GM21515 (cell line): ENCODE results near the gene RBM33.

Source experiments
- ATAC-seq: cut with Tn5 transposase; IDR thresholded peaks from one replicate; pipeline ENCODE4 v1.9.1; 2021; ENCODE audit not compliant: unreplicated experiment

Gene RBM33

DNA sequence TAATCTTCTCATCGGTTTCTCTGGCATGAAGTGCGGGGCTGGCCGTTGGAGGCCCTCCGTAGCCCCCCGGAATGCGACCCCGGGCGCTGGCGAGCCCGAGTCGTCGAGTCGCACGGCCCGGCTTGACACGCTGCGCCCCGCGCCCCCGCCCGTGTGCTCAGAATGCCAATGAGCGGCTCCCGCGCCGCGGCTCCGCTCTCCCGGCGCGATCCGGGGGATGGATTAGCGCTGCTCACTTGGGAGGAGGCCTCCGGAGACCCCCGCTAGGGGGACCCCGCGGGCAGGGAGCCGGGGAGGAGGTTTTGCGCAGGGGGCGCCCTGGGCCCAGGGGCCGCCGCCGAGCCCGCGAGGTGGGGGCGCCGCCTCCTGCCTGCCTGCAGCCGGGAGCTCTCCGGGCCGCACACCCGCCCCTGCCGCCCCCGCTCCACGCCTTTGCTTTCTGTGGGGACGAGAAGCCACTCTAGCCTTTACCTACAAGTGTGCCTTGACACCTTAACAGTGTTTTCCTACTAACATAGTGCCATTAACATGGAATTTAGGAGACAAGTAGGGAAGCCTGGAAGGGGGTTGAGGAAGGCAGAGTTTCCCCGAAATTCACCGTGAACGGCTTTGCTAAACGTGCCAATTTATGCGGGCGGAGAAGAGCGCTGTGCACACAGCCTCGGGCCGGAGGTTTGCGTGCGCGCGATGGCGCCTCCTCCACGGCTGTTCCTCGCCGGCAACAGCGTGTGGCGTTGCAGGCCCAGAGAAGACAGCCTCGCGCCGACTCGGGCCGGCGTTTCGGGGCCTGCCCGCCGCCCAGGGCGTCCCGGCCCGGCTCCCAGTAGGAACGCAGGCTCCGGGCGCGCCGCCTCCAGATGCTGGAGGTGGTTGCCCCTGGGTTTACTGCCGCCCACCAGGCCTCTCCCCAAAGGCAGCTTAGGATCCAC is 160.7 kb downstream of the RBM33 start:
- peak; percentile 60 for ATAC-seq

DNA sequence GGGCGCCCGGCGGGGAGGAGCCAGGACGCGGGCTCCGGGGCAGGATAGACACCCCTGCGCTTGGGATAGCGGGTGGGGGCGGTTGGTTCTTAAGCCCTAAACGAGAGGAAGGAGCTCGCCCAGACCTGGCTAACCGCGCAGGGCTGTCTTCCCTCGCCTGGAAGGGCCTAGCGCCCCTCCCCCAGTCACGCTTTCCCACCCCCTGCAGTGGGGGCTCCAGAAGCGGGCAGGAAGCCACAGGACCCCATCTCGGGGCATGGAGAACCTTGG is 161.3 kb downstream of the RBM33 start:
- ATAC-seq, result no peak

DNA sequence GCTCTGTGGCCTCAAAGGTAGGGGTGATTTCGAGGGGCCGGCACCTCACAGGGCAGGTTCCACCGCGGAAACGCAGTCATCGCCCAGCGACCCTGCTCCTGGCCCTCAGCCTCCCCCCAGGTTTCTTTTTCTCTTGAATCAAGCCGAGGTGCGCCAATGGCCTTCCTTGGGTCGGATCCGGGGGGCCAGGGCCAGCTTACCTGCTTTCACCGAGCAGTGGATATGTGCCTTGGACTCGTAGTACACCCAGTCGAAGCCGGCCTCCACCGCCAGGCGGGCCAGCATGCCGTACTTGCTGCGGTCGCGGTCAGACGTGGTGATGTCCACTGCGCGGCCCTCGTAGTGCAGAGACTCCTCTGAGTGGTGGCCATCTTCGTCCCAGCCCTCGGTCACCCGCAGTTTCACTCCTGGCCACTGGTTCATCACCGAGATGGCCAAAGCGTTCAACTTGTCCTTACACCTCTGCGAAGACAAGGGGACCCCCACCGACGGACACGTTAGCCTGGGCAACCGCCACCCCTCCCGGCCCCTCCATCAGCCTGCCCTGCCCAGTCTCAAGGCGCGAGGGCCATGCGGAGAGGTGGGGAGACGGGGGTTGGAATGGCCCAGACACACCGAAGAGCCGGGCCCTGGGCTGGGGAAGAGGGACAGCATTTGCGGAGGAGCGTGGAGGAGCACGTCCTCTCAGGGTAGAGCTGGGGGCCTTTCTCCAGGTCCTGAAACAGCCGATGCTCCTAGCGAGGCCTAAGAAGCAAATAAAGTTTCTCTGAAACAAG is 161.8 kb downstream of the RBM33 start:
- no peak for ATAC-seq

DNA sequence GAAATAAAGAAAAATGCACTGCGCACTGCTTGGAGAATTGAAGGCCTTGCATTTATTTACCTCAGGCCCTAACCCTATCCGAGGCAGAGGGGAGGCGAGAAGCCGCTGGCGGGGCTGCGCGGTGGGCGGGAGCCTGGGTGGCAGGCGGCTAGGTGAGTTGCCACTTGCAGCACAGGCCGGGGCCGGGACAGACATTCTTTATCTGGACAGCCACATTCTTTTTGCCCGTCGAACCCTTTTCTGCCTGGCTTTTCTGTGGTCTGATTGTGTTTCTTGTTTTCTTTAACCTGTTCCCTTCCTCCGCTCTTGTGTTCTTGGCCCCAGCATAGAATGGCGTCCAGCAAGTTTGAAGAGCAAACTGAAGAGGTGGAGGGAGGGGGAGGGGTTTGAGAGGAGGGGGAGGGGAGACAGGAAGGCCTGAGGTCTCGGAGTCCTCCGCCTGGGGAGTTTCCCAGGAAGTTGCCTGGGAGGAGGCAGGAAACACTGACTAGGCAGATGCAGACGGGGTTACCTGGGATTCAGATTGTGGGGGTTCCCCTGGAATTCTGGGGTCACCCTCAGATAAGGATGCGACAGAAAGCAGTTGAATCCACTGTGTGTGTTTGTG is 162.7 kb downstream of the RBM33 start:
- no peak for ATAC-seq

DNA sequence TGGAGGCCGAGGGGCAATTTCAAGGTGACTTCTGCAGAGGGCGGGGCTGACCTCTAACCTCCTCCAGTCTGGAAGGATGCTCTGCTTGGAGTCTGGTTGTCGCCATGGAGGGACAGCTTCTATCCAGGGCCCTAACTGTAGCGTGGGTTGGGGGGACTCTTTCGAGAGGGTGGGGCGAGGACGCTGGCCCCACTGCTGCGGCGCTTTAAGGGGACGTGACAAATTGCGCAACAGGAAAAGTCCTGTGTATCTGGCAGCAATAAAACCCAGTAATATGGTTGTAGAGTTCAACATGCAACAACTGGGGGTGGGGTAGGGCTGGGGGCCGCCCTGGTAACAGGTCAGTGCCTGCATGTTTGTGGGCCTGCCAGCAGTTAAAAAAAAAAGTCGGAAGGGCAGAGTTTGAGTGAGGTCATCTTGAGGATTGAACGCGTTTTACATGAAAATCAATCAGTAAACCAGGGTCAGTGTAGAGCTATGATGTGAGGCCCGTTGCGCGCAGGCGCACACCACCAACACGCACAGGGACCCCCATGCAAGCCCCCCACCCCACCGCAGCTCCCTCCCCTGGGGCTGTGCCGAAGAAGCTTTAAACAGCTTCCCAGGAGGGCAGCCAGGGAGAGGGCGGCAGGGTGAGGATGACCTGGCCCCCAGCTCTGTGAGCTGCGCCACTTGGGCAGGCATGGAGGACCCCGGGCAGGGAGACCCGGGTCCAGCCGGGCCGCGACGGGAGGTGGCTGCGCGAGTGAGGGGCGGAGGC is 163.5 kb downstream of the RBM33 start:
- no peak for ATAC-seq

DNA sequence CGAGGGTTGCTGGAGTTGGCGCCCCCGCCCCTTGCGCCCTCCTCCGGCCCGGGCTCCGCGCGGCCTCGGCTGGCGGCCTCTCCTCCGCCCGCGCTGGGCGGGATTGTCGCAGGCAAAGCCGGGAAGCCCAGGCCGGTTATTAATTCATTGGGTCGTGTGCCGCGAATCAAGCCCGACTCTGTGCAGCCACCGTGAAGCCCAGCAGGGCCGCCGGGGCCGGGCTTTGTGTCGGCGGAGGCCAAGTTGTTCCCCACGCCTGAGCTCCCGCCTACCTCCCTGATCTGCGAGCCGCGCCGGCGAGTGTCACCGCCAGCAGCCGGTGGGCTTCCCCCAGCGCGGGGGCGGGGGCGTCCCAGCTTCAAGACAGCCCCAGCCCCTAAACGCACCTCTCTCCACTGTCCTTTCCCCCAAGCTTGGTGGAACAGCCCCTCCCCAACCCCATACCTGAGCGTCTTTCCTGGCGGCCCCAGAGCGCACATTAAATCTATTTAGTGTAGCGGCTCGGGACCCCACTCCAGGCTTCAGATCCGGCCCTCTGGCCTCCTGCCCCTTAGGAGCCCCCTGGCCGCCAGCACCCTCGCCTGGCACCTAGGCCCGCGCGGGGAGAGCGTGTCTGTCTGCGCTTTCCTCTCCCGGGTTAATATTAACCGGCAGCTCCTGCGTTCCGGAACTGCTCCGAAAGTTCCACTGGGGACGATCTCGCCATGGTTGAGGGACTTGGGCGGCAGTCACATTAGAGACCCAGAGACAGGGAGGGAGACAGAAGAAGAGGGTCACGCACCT is 164.3 kb downstream of the RBM33 start:
- no peak for ATAC-seq

DNA sequence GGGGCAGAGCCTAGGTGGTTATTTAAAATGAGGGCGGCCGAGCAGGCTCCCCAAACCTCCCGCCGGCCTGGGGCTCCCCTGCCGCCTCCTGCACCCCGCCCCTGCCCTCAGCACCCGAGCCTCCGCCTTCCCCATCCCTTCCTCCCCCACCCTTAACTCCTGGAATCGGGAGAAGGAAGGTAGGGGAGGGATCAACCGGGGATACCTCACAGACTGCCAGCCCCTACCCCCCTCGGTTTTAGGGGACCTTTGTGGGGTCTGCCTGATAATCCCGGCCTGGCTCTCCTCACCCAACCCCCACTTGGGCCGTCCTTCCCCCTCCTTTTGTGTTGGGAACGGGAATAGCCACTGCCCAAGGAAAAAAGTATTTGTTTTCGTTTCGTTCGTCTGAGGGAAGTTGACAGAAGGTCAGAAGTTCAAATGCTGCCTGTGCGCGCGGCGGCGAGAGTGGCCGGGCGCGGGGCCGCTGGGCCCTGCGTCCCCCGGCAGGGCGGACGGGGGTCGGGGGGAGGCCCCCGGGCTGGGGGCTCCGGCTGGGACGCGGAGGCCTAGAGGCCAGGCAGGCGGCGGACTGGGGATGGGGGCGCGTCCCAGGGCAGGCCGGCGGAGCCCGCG is 165.0 kb downstream of the RBM33 start:
- no peak for ATAC-seq

DNA sequence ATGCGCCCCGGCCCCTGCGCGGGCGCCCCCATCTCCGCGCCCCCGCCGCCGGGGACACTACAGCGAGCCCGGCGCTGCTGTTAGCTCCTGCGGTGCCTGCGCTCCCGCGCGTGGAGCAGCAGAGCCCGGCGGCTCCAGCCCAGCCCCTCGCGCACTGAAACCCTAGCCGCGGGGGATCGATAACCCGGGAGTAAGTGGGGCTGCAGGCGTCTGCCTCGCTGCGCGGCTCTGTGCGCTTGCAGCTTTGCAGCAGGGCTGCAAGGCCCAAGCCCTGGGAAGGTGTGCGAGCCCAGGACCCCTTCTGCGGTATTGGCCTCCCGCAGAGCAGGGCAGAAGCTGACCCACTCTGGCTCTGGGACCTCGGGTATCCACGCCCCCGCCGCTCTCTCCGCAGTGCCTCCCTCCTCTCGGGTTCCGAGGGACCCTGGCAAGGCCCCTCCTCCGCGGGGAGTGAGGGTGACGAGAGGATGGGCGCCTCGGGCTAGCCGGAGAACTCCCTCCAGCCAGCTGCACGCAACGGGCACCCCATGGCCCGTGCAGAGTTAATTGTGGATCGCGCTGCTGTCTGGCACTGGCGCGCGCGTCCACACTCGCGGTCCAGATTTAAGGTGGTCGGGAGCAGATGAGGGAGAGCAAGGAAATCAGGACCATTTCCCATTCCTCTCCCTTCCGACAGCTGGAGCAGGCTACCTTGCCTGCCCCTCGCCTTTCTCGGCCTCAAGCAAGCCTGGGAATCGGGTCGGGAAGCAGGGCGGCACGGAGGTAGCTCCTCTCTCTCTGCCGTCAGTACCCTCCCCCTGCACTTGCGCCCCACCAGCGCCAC is 165.7 kb downstream of the RBM33 start:
- no peak for ATAC-seq

DNA sequence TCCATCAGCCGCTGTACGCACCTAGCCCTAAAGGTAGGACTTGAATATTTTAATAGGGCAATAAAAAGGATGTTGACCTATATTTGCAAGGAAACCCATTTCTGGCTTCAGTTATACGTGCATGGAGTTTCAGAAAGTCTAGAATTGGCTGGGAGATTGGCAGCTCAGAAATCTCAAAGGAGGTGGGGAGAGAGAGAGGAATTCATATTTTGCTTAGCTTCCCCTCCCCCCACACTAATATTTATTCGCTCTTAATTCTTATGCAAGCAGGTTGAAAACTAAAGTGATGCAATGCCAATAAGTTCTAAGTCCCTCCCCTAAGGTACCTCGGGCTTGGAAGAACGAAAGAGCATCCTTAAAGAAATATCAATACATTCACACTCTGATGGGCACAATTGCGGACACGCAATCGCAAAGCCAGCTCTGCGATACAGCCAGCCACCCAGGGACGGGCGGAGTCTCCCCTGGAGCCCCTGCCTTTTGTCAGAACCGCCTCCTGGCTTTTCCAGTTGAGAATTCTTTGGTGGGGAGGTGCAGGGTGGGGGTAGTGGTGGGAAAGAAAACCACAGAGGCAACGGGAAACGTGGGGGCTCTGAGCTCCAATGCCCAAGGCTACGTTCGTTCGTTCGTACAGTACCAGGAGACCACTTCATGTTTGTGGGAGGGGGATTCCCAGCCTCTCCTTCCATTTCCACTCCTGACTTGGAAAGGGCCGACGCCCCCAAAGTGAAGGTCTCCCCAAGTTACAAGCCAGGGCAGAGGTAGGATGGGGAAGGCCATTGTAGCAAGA is 166.5 kb downstream of the RBM33 start:
- ATAC-seq, result no peak

DNA sequence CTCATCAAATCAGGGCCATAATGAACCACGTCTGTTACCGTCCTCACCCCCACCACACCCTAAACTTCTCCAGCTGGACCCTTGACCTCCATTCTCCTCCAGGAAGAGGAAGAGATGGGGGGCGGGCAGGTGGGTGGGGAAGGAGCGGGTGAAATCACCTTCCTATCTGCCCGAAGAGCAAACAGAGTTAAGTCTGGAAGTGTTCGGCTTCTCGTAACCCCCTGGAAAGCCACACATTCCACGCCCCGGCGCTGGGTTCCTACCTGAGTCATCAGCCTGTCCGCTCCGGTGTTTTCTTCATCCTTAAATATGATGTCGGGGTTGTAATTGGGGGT is 167.1 kb downstream of the RBM33 start:
- no peak for ATAC-seq

DNA sequence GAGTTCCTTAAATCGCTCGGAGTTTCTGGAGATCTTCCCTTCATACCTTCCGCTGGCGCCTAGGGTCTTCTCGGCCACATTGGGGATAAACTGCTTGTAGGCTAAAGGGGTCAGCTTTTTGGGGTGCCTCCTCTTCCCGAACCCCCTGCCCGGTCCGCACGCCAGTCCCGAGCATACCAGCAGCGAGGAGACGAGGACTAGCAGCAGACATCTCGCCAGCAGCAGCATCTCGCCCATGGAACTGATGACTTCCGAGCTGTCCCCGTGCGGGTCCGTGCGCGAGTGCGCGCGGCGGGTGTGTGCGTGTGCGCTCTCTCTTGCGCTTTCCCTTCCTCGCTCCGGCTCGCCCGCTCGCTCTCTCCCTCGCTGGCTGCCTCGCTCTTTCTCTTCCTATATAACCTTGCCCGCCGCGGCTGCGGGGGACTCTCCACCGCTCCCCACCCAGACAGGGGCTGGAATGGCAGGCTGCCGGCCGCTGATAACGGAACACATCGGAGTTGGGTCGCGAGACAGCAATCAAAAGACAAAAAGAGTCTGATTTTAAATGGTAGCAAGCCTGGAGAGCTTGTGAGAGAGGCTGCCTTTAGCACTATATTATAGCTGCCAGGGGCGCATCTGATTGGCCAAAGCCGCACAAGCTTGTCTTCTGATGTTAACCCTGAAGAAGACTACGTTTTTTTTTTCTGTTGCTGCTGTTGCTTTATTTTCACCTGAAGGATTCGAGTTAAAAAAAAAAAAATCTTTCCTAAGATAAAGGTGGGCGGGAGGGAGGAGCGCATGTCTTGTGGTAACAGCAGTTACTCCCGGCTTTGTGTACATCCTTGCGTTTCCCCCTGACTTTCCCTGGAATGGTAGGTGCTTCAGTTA is 167.7 kb downstream of the RBM33 start, which contains the start of gene SHH:
SHH (minus strand) TSS at position 569 of the 867 bp plus-strand sequence; CDS start at position 228, 341 bp downstream.
- no peak for ATAC-seq

DNA sequence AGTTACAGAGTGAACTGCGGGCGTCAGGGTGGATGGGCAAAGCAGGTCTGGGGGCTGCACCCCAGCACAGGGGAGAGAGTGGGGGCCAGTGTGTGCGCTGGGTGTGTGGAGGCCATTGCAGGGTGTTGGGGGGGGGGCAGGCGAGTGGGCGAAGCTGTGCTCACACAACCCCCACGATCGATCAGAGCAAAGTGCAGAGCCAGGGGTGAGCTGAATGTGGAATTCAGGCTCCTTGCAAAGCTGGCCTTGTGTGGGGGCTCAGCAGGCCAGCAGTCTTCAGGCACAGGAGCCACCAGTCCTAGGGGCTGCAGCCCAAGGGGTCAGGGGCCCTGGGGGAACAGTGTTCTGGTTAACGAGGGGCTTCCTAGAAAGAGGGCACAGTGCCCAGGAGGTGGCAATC is 168.7 kb downstream of the RBM33 start:
- no peak for ATAC-seq

DNA sequence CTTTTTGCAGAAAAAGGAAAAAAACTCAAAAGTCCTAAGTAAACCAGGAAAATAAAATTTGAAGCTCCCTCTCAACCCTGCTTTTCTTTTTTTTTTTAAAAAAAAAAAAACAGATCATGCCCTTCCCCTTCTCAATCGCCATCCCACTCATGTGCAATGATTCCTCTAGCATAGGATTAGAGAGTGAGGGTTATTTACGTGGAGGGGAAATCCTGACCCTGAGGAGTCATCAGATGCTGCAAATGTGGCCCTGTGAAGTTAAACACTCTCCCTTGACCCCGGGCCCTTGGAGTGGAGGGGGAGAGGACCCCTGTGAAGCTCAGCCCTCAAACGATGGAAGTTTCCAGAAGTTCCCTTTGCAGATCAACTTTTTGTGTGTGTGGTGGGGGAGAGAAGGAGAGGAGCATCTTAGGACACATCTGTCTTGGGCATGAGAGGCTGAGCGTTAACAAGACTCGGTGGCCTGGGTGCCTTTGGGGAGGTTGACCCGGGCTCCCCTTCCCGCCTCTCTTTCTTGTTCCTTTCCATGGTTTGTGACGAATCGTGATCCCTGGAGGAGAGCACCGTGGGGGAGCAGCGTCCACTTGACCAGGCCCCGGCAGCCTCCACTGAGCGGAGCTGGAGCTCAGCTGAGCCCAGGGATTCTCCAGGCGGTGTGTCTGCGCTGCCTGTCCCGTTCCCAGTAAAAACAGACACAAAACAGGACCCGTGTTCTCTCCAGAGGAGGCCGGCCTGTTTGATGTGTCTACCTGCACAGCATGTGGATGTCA is 169.3 kb downstream of the RBM33 start:
- ATAC-seq, result no peak

DNA sequence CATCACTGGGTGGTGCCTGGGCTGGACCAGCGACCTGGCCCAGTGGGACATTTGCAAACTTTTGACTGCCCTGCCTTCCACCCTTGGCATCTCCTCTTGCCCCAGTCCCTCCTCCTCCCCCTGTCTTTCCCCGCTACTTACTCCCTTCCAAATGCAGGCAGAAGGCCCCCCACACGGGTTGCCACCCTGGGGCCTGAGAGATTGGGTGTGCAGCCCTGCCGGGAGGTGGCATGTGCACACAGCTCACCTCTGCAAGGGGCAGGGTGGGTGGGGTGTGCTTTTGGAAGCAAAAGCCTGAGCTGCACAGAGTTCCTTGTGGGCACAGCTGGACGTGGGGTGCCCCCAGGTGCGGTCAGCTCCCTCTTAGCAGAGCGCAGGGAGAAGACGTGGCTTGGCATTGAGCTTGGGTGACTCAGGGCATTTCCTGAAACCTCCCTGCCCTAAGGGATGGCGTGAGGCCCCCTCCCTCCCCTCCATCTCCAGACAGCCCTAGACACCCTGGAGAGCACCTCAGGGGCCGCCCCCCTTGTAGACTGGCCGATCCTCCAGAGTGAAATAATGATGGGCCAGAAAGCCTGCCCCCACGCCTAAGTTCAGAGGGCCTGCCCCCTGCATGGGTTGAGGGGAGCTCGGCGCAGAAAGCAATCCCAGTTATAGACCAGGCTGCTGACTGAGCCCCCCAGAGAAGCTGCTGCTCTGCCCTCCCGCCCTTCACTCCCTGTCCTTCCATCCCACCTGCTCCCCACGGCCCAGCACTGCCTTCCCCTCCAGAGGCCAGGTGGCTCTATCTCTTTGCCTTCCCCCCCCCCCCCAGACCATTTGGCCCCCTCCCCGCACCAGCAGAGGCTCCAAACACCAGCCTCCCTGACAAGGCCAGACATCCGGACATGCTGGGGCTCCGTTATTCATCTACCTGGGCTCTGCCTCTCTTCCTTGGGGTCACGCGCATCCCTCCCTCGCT is 170.1 kb downstream of the RBM33 start:
- no peak for ATAC-seq

DNA sequence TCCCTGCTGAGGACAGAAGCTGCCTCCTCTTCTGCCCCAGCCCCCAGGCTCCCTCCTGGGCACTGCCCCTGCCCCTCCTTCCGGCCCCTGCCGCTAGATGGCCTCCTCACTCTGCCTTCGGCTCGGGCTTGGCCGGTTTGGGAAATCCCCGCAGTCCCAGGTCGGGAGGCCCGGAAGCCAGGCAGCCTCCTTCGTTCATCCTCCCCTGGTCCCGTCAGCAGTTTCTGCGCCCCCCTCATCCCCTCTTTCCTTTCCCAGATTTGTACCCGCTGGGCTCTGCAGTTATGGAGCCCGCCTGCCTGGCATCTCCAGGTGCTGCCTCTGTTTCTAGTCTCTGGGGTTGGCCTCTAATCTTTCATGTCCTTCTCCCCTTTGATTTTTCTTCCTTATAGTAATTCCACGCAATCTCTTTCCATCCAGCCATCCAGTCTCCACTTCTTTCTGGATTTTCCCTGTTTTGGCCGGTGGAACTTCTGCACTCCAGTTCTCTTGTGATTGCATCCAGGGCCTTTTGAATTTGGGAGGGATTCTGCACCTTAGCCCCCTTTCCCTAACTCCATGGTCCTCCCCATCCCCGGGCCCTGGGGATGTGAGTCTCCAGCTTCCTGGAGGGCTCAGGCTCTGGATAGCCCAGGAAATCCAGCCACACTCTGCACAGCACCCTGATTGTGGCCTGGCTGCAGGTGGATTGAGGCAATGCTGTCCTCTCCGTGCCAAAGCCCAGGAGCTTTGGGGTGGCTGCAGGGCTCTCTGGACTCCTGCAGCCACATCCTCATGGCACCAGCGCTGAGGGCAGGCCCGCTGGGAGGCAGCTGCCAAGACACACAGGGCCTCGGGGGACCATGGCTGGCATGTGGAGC is 171.1 kb downstream of the RBM33 start:
- ATAC-seq, result peak; percentile 85
